Retinal pigment epithelial cell (primary cell): ENCODE data around the gene NCEH1.

Experiments
- DNase-seq: peaks from one replicate; pipeline ENCODE4 v3.0.0-alpha.2; 2010; ENCODE audit warnings: low read depth
- H3K4me3 ChIP-seq: 2 replicates; pipeline ENCODE4 v1.5.1; 2011; ENCODE audit warnings: mild to moderate bottlenecking, low read length, control low read depth, moderate library complexity
- TF ChIP-seq, protein P1 (sequence below): conservative IDR thresholded peaks from 2 replicates; pipeline ENCODE4 v1.5.1; 2011; ENCODE audit warnings: low read depth, low read length, control low read depth, inconsistent platforms

NCEH1 gene

DNA sequence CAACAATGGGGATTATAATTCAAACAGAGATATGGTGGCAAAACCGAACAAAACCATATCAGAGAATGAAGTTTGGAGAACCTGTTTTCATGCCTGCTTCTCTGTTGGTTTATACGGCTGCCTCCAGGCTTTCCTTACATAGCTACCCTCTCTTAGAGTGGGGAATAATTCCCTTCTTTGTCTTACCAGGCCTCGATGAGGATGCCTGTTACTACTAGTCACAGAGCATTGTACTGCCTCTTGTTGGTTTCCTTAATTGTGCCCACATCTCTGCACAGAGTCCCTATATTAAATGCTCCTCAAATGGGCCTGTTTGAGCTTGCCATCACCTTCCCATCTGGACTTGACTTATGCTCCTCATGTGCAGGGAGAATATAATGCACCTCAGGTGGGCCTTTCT lies 92.9 kb downstream of the NCEH1 start:
- no peak for DNase-seq
- TF ChIP-seq, protein P1, sequence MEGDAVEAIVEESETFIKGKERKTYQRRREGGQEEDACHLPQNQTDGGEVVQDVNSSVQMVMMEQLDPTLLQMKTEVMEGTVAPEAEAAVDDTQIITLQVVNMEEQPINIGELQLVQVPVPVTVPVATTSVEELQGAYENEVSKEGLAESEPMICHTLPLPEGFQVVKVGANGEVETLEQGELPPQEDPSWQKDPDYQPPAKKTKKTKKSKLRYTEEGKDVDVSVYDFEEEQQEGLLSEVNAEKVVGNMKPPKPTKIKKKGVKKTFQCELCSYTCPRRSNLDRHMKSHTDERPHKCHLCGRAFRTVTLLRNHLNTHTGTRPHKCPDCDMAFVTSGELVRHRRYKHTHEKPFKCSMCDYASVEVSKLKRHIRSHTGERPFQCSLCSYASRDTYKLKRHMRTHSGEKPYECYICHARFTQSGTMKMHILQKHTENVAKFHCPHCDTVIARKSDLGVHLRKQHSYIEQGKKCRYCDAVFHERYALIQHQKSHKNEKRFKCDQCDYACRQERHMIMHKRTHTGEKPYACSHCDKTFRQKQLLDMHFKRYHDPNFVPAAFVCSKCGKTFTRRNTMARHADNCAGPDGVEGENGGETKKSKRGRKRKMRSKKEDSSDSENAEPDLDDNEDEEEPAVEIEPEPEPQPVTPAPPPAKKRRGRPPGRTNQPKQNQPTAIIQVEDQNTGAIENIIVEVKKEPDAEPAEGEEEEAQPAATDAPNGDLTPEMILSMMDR, result no peak
- no peak overlapping the region for H3K4me3 ChIP-seq

DNA sequence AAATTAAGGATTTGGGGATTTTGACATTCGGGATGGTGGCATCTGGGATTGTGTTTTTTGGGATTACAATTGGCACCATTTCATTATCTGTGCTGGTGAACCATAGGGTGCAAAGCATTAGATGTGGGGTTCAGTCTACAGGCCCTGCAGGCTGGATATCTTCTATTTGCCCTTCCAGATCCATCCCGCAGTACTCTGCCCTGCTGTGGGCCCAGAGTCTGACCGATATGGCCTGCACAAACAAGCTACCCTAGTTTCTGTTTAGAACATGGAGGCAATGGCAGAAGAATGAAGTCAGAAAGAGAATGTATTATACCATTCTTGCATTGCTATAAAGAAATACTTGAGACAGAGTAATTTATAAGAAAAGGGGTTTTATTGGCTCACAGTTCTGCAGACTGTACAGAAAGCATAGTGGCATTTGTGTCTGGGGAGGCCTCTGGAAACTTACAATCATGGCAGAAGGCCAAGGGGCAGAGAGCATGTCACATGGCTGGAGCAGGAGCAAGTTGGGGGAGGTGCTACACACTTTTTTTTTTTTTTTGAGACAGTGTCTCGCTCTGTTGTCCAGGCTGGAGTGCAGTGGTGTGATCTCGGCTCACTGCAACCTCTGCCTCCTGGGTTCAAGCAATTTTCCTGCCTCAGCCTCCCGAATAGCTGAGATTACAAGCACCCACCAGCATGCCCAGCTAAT lies 93.7 kb downstream of the NCEH1 start:
- no peak for DNase-seq
- no peak overlapping the region for H3K4me3 ChIP-seq
- TF ChIP-seq, protein P1, result no peak

DNA sequence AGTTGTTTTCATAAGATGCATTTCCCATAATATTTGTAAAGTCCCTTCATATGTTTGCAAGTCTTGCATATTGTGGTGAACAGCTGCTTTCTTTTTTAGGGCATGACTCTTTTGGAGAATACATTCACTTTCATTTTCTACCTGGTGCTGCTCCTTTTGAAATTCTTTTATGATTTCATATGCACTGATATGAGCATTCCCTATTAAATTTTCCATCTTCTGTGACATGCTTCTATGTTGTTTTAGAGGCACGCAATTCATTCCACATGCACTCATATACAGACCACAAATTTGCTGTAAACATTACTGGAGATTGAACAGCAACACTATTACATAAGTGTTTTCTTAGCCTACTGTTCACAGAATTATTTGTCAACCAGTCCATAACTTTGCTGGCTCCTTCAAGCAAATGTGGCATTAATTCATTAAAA lies 94.8 kb downstream of the NCEH1 start:
- DNase-seq, result no peak
- TF ChIP-seq, protein P1, result no peak
- H3K4me3 ChIP-seq, result no peak overlapping the region

DNA sequence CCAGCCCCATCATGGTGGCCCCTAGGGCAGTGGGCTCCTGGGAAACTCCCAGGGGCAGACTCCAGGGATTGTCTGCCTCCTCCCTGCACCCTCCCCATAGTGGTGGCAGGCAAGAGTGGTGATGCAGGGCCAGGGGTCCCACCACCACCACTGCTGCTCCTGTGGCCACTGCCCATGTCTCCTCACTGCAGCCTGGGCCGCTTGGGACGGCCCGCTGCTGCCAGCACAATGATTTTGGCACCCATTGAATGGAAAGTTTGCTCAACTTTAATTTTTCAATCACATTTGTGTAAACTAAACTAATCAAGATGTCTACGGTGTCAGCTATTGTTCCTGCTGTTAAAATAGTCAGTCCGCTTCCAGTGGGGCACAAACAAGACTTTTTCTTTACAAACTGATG lies 95.6 kb downstream of the NCEH1 start:
- H3K4me3 ChIP-seq, result no peak overlapping the region
- TF ChIP-seq, protein P1, result no peak
- no peak for DNase-seq

DNA sequence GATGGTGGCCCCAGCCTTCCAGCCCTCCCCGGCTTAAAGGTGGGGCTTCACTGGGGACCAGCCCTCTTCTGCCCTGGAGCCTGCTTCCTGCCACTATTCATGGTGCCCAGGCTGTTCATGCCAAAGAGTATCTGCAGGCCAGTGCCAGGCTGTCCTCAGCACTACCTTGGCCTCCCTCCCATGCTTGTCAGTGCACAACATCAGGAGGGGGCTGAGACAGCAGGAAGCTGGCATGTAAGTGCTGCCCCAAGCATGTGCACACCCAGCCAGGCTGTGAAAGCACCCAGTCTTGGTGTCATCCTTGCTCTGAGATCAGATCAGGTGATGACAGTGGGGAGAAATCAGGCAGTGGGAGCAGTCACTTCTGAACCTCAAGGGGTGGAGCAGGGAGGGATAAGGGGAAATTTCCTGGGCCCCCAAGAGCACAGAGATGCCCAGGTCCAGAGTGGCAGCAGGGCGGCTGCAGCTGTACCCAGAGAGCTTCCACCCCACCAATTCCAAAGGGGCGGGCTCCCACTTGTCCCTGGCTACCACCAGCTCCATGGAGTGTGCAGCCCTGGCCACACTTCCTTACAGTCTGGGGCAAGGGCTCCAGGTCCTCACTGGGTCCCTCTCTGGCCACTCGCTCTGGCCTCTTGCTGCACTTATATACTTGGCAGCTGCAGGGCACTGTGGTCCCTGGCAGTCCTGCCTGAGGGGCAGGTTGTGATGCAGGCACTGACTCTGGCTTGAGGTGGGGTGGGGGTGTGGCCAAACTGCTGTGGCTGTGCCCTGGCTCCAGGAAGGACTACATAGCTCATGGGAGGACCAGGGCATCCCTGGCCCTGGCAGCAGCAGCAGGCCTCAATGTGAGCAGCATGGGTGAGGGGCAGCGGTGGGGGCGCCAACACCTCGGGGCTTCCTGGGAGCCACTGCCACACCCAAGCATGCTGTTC lies 96.3 kb downstream of the NCEH1 start:
- DNase-seq, result no peak
- no peak overlapping the region for H3K4me3 ChIP-seq
- TF ChIP-seq, protein P1, result no peak

DNA sequence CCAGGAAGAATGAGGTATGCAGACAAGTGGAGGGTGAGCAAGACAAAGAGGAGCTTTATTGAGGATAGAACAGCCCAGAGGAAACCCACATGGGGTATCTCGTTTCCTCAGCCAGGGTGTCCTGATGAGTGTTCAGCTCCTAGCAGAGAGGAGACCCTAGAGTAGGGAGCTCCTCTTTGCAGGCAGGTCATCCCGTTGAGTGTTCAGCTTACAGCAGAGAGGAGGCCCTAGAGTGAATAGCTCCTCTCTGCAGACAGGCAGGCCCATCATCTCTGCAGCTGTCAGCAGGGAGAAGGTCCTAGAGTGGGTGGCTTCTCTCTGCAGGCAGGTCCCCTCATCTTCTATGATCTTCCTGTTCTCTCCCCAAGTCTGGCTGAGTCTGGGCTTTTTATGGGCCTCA lies 97.0 kb downstream of the NCEH1 start:
- H3K4me3 ChIP-seq, result no peak overlapping the region
- TF ChIP-seq, protein P1, result no peak
- DNase-seq, result no peak
